AG04450 (cell line): Measurements from ENCODE around the gene PRKN. TPM values are rescaled to one million over a fixed set of nuclear protein-coding genes. Genes with fewer than 3 reads are reported as not detected.
"Not testable (repeated sequence)": the region's sequence is repeated elsewhere in the genome, so short reads cannot be mapped to it uniquely, and the experiment has no call there.

Experiments used
- CTCF ChIA-PET: fragments of 300-600, 350-600 bp; formaldehyde crosslinking; extraction: SDS; loops from one replicate; lab custom pipeline; 2022; ENCODE audit warnings: antibody characterized with exemption, inconsistent platforms; lab: Charles Lee
- POLR2A ChIA-PET: fragments of 350-600 bp; formaldehyde crosslinking; extraction: SDS; loops from one replicate; lab custom pipeline; 2021; ENCODE audit warnings: antibody characterized with exemption, inconsistent platforms; lab: Yijun Ruan, JAX
- DNase-seq: peaks from one replicate; pipeline ENCODE4 v3.0.0-alpha.2; 2011; ENCODE audit warnings: low read depth, low spot score
- H3K27ac ChIP-seq: one replicate; pipeline ENCODE4 v1.5.1; 2012; ENCODE audit warnings: low read depth, low read length, control low read depth
- H3K27me3 ChIP-seq: one replicate; pipeline ENCODE4 v1.6.0; 2012; ENCODE audit warnings: low read length; ENCODE audit not compliant: control insufficient read depth, insufficient read depth
- H3K4me3 ChIP-seq: 2 replicates; pipeline ENCODE4 v1.5.1; 2011; ENCODE audit warnings: mild to moderate bottlenecking, low read depth, low read length, control low read depth
- H3K9me3 ChIP-seq: 2 replicates; pipeline ENCODE4 v1.5.1; 2012; ENCODE audit warnings: low read length; ENCODE audit not compliant: control insufficient read depth, insufficient read depth
- CTCF ChIP-seq: IDR thresholded peaks from 2 replicates; pipeline ENCODE4 v1.5.1; 2011; ENCODE audit warnings: low read depth, low read length, control low read depth, inconsistent platforms
- polyA plus RNA-seq: library from polyadenylated mRNA; depleted of rRNA; stranded (reverse); fragments of >200 nt; gene quantifications from 2 replicates; pipeline ENCODE4 v1.2.3, GENCODE V29; 2011

PRKN gene
- polyA plus RNA-seq, 1 experiment: not detected

GRCh38 chr6:162680367-162680766 is 47.2 kb downstream of the PRKN start:
- CTCF ChIA-PET: no interaction called here
- Histone ChIP-seq H3K4me3 (no peak overlapping the region), H3K27me3 (no peaks in the 10 kb centered on the region), H3K27ac (no peak overlapping the region), H3K9me3 (no peaks in the 10 kb centered on the region; the same call in 1 of the 2 replicates)
- POLR2A ChIA-PET: no interaction called here
- TF ChIP-seq CTCF: no peak
- no peak for DNase-seq

GRCh38 chr6:162679681-162680080 is 47.9 kb downstream of the PRKN start:
- no peak for DNase-seq
- CTCF ChIA-PET: no interaction called here
- no peak for TF ChIP-seq CTCF
- Histone ChIP-seq H3K9me3 (no peaks in the 10 kb centered on the region; the same call in 1 of the 2 replicates), H3K27ac (no peak overlapping the region), H3K4me3 (no peak overlapping the region), H3K27me3 (no peaks in the 10 kb centered on the region)
- POLR2A ChIA-PET: no interaction called here

GRCh38 chr6:162678896-162679295 is 48.7 kb downstream of the PRKN start:
- DNase-seq, H3K27ac ChIP-seq, H3K4me3 ChIP-seq, CTCF ChIA-PET, H3K27me3 ChIP-seq, H3K9me3 ChIP-seq, POLR2A ChIA-PET: not testable (repeated sequence)

GRCh38 chr6:162675503-162675902 is 52.1 kb downstream of the PRKN start:
- H3K27ac ChIP-seq: no peak overlapping the region
- H3K27me3 ChIP-seq: no peaks in the 10 kb centered on the region
- ChIA-PET POLR2A (no interaction called here), CTCF (no interaction called here)
- peaks cover 6% of the 10 kb centered on the region for H3K9me3 ChIP-seq
- H3K4me3 ChIP-seq: no peak overlapping the region
- no peak for TF ChIP-seq CTCF
- DNase-seq: no peak

- CTCF ChIA-PET: no interaction called here
- Histone ChIP-seq H3K27me3 (no peaks in the 10 kb centered on the region), H3K9me3 (peaks cover 6% of the 10 kb centered on the region), H3K4me3 (no peak overlapping the region), H3K27ac (no peak overlapping the region)
- POLR2A ChIA-PET: no interaction called here
- TF ChIP-seq CTCF: no peak
- DNase-seq: no peak
These were observed 53.1 kb downstream of the PRKN start for GRCh38 chr6:162674452-162674851.

- DNase-seq: no peak
- H3K9me3 ChIP-seq: peaks cover 6% of the 10 kb centered on the region; the same call in 1 of the 2 replicates
- H3K4me3 ChIP-seq: no peak overlapping the region
- CTCF ChIA-PET: no interaction called here
- no peaks in the 10 kb centered on the region for H3K27me3 ChIP-seq
- no peak for TF ChIP-seq CTCF
- no peak overlapping the region for H3K27ac ChIP-seq
- POLR2A ChIA-PET: no interaction called here
These were observed 55.9 kb downstream of the PRKN start for GRCh38 chr6:162671580-162672165.
